ENCODE measurements around the gene GALM.
A peak's percentile ranks its signal among the peaks of the same experiment; 100 is the strongest.
"Not testable (repeated sequence)": the region's sequence is repeated elsewhere in the genome, so short reads cannot be mapped to it uniquely, and the experiment has no call there.

Gene GALM

GRCh38 chr2:38665854-38666555 is at the start of gene GALM:
TSS of gene GALM (plus strand) at chr2:38666114. CDS start at chr2:38666162, 48 bp downstream.
- DNase-seq, result peak in 1 of 2 donors; percentile 32

DNA sequence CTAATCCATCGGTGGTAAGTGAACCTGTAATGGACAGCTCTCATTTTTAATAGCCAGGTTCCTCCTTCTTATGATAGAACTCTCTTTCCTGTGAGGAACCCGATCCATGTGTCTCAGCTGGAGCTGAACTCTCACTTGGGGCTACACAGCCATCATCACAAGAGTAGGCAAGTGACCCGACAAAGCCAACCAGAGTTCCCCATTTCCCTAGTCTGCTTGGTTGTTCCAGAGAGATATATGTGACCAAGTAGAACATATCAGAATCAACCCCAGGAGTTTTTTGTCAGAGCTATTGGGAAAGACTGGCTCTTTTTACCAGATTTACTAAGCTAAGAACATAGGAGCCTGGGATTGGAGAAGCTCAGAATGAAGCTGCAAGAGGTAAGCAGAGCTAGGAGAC is 48.6 kb upstream of the GALM start:
- DNase-seq, result no peak

- DNase-seq, result no peak
These were observed 46.3 kb upstream of the GALM start for GRCh38 chr2:38619458-38620164.

DNA sequence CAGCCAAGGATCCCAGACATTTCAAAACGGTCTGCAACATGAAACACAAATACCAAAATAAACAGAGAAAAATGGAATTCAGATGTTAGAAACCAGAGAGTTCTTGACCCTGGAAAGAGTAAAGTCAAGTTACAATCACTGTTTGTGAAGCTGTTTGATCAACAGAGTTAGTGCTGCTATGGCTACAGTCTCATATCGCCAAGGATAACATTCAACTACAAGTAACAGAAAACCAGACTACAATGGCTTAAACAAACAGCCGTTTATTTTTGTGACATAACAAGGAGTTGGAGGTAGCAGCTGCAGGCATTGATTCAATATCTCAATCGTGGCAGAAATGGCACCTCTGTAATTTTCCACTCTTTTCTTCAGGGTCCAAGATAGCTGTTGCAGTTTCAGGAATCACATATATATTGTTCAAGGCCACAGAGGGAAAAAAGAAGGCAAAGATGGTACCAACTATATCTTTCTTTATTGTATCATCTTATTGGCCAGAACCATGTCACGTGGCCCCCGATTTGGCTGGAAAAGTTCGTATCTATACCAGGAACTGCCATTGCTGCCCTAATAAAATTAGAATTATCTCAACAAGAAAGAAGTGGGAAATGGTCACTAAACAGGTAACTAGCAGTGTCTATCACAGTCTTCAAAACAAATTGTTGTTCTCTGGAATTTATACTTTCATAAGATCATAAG is 45.5 kb upstream of the GALM start:
- no peak for DNase-seq

- DNase-seq, result no peak
These were observed 44.9 kb upstream of the GALM start for GRCh38 chr2:38621018-38621417.

DNA sequence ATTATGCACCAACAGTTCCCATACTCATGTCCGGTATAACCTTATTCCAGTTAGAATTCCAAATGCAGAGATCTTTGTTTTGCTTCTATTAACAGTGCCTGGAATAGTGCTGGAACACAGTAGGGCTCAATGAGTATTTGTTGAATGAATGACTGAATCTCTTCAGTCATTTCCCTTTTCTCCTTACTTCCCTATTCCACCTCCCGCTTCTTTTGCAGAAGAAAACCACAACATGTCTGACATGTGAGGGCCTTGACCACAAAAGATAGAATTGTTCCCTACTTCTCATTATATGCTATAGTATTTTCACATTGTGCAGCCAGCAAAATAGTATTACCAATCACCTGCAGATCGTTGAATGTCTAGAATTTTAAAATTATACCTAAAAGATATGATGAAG is 43.7 kb upstream of the GALM start:
- no peak for DNase-seq

DNA sequence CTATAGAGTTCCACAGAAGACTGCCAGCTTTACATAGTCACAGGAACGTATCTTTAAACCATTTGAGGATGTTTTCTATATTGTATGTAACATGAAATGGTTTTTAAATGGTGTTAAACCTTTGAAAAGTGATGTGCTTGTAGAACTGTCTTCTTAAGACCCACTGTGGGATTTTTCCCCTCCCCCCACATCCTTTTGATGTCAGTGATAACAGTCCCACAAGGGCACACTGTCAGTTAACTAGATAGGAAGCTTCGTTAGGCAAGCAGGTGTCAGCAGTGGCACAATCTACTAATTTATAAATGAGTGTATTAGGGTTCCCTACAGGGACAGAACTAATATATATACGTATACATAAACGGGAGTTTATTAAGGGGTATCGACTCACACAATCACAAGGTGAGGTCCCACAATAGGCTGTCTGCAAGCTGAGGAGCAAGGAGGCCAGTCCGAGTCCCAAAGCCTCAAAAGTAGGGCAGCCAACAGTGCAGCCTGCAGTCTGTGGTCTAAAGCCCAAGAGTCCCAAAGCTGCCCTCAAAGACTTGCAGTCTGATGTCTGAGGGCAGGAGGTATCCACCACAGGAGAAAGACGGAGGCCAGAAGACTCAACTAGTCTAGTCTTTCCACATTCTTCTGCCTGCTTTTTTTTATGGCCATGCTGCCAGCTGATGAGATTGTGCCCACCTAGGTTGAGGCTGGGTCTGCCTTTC is 39.4 kb upstream of the GALM start:
- DNase-seq, result peak; percentile 38 to 48

GRCh38 chr2:38627391-38627790 is 38.5 kb upstream of the GALM start:
- no peak for DNase-seq

DNA sequence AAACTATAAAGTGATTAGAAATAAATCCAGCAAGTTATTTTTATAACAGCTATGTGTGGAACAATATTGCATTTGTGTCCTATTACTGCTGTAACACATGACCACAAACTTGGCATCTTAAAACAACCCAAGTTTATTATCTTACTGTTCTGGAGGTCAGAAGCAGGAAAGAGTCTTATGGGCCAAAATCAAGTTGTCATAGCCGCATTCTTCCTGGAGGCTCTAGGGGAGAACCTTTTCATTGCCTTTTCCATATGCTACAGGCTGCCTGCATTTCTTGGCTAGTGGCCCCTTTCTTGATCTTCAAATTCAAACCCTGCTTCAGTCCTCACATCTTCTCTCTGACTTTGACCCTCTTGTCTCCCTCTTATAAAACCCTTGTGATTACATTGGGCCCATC is 36.2 kb upstream of the GALM start:
- DNase-seq, result no peak

GRCh38 chr2:38631976-38632375 is 33.9 kb upstream of the GALM start:
- no peak for DNase-seq

- no peak for DNase-seq
These were observed 32.9 kb upstream of the GALM start for GRCh38 chr2:38632980-38633379.

DNA sequence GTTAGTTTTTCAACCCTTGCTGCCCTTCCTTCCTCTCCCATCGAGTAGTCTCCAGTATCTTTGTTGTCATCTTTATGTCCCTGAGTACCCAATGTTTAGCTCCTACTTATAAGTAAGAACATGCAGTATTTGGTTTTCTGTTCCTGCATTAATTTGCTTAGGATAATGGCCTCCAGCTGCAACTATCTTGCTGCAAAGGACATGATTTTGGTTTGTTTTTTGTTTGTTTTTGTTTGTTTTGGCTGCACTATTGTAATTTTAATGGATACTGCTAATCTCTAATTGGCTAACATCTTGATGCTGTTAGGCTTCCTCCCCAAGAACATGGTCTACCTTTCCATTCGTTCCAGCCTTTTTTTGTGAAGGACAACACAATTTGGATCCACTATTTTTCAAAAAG is 32.0 kb upstream of the GALM start:
- no peak for DNase-seq

- DNase-seq, result no peak
These were observed 31.2 kb upstream of the GALM start for GRCh38 chr2:38634684-38635083.

DNA sequence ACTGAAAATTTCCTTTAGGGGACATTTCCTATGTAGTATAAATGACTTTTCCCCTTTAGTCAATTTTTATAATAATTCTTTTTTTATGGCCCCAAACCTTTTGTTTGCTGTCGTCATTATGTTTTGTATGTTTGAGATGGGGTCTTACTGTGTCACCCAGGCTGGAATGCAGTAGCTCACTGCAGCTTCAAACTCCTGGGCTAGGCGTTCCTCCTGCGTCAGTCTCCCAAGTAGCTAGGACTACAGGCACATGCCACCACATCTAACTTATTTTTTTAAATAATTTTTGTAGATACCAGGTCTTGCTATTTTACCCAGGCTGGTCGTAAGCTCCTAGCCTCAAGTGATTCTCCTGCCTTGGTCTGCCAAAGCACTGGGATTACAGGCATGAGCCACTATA is 30.8 kb upstream of the GALM start:
- DNase-seq, result no peak

GRCh38 chr2:38636069-38636468 is 29.8 kb upstream of the GALM start:
- no peak for DNase-seq

DNA sequence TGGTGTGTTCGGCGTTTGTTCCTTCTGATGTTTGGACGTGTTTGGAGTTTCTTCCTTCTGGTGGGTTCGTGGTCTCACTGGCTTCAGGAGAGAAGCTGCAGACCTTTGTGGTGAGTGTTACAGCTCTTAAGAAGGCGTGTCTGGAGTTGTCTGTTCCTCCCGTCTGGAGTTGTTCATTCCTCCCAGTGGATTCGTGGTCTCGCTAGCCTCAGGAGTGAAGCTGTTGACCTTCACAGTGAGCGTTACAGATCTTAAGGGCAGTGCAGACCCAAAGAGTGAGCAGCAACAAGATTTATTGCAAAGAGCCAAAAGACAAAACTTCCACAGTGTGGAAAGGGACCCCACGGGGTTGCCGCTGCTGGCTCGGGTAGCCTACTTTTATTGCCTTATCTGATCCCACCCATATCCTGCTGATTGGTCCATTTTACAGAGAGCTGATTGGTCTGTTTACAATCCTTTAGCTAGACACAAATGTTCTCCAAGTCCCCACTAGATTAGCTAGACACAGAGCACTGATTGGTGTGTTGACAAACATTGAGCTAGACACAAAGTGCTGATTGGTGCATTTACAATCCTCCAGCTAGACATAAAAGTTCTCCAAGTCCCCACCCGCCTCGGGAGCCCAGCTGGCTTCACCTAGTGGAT is 23.4 kb upstream of the GALM start:
- not testable (repeated sequence) for DNase-seq

- DNase-seq, result no peak
These were observed 22.8 kb upstream of the GALM start for GRCh38 chr2:38643021-38643671.

DNA sequence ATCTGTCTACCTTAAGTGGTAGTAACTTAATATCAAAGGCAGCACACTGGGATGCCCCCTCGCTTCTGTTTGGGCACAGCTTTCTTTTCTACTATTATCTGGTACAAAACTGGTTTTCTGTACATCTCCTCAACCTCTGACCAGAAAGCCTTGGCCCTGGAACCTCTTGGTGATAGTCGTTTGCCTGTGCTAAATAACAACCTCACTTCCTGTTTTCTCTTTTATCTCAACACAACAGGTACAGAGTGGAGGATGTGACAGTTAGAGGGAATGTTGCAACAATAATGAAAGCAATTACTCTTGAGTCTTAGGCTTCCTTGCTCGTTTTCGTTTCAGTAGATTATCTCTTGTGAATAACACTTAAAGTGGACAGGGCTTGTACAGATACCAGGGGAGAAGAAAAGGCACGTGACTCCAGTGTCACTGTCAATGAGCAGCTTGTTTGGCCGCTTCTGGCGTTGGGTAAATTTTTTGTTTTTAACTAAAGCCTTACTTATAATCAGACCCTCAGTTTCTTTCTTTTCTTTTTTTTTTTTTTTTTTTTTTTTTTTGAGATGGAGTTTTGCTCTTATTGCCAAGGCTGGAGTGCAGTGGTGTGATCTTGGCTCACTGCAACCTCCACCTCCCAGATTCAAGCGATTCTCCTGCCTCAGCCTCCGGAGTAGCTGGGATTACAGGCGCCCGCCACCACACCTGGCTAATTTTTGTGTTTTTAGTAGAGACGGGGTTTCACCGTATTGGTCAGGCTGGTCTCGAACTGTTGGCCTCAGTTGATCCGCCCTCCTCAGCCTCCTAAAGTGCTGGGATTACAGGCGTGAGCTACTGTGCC is 22.0 kb upstream of the GALM start:
- DNase-seq, result not testable (repeated sequence)

- no peak for DNase-seq
These were observed 17.7 kb upstream of the GALM start for GRCh38 chr2:38648107-38648761.

GRCh38 chr2:38649176-38649728 is 16.7 kb upstream of the GALM start:
- no peak for DNase-seq
